ENCODE results near the gene PAX3. TPM values are rescaled to one million over a fixed set of nuclear protein-coding genes. Genes with fewer than 3 reads are reported as not detected.

PAX3 gene
- total RNA-seq, 1 experiment from 2014 or later: not detected

DNA sequence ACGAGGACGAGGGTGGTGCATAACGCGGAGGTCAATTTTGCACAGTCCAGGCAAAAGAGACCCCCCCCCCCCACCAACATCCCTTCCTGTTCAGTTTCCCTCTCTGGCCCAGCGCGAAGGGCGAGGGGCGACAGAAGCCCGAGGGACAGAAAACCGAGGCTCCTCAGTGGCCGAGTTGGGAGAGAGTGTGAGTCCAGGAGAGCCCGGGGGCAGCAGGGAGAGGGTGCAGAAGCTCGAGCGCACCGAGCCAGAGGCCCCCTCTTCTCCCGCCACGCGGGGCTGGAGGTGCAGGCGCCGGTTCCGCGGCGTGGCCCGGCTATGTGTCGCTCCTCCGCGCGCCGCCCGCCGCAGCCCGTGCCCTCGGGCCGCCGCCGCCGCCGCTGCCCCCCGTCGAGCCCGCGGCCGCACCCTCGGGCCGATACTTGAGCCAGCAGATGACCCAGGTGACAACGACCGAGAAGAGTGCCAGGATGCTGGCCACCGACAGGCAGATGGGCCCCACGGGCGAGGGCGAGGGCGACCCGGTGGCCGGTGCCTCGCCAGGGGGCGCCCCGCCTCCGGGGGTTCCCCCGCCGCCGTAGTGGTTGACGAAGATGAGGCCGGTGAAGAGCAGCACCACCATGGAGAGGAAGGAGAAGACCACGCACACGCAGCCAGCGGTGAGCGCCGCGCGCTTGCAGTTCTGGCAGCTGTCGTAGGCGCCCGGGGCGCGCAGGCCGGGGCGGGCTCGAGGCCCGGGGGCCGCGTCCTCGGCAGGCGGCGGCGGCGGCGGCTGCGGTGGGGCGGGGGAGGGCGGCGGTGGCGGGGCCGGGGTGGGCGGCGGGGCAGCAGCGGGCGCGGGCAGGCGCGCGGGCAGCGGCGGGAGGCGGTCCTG, 20.2 kb upstream of the PAX3 start:
- H3K79me2 ChIP-seq (ENCODE audit: insufficient read depth, low read length): no peaks in the 10 kb centered on the region
- H3K9ac ChIP-seq (ENCODE audit: low read length): no peak overlapping the region
- no peaks in the 10 kb centered on the region for H4K20me1 ChIP-seq (ENCODE audit: insufficient read depth)
- no TSS peak for BruUV-seq (replicated peaks)
- intact Hi-C loops (cut with micrococcal nuclease): loop anchor here (1.0 to 5.0 kb wide), 3 partner anchors 243 to 583 kb away; no protein-coding TSS in a partner anchor
- no peak for TF ChIP-seq YY1 (IDR thresholded peaks at IDR 0.05; ENCODE audit: extremely low read depth, insufficient replicate concordance, low read depth, low read length)
- TF ChIP-seq, protein P1, sequence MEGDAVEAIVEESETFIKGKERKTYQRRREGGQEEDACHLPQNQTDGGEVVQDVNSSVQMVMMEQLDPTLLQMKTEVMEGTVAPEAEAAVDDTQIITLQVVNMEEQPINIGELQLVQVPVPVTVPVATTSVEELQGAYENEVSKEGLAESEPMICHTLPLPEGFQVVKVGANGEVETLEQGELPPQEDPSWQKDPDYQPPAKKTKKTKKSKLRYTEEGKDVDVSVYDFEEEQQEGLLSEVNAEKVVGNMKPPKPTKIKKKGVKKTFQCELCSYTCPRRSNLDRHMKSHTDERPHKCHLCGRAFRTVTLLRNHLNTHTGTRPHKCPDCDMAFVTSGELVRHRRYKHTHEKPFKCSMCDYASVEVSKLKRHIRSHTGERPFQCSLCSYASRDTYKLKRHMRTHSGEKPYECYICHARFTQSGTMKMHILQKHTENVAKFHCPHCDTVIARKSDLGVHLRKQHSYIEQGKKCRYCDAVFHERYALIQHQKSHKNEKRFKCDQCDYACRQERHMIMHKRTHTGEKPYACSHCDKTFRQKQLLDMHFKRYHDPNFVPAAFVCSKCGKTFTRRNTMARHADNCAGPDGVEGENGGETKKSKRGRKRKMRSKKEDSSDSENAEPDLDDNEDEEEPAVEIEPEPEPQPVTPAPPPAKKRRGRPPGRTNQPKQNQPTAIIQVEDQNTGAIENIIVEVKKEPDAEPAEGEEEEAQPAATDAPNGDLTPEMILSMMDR (IDR thresholded peaks at IDR 0.05 in 2 of 3, conservative IDR thresholded peaks at IDR 0.05 in 1 of 3; ENCODE audit: borderline replicate concordance in 1 of 3, insufficient read depth in 1 of 3, low read depth in 2 of 3, low read length in 2 of 3): 0 out of 6 replicates have a peak, but pooled peaks of 1 of the 3 experiments have one; percentile 1
- peak; percentile 3; the same call in 1 of the 2 replicates for ATAC-seq
- POLR2A ChIA-PET: interaction anchor here (1.0 kb wide), 1 partner anchor 243 kb away, joined by 4 read pairs; no protein-coding TSS in a partner anchor
- peaks cover 0 to 8% of the 10 kb centered on the region in 2 experiments; a peak in 2 of 4 replicates for H3K4me1 ChIP-seq (ENCODE audit: control insufficient read depth in 1 of 2, insufficient read depth in 2 of 2, low read length in 2 of 2)
- no peak for DNase-seq (ENCODE audit: low read depth, low spot score)
- H3K36me3 ChIP-seq (ENCODE audit: control insufficient read depth in 1 of 2, insufficient read depth in 2 of 2, low read length in 2 of 2): no peaks in the 10 kb centered on the region
- RAD21 ChIA-PET (ENCODE audit: low non-redundant PET in 1 of 2, low total read pairs in 2 of 2, uncharacterized antibody in 2 of 2, unreplicated experiment in 2 of 2): interaction anchor here (1.1 to 1.3 kb wide), 2 partner anchors 242 kb away, joined by 7 to 13 read pairs; no protein-coding TSS in a partner anchor
- H3K4me2 ChIP-seq (ENCODE audit: low read length): peak overlapping the region; percentile 96
- CTCF ChIA-PET: interaction anchor here (0.8 to 1.9 kb wide), 13 partner anchors 8 to 372 kb away, joined by 3 to 55 read pairs (median 6); no protein-coding TSS in a partner anchor
- H2AFZ ChIP-seq (ENCODE audit: low read depth, low read length, poor library complexity, severe bottlenecking): peak overlapping the region; percentile 94
- peak overlapping the region; percentile 36 to 58 for H3K4me3 ChIP-seq (replicated peaks in 1 of 2; ENCODE audit: low read depth in 1 of 2, low read length in 2 of 2)
- H3K27me3 ChIP-seq (ENCODE audit: insufficient read depth, low read length): peaks cover 23% of the 10 kb centered on the region
- no peaks in the 10 kb centered on the region for H3K9me3 ChIP-seq (ENCODE audit: control insufficient read depth in 1 of 2, insufficient read depth in 1 of 2, low read depth in 1 of 2, low read length in 2 of 2)
- no peaks in the 10 kb centered on the region for H3K9me2 ChIP-seq (ENCODE audit: insufficient read depth)
- no peak overlapping the region for H3K27ac ChIP-seq (ENCODE audit: low read depth, low read length)
